ENCODE data around the gene DUSP18.

Gene DUSP18

DNA sequence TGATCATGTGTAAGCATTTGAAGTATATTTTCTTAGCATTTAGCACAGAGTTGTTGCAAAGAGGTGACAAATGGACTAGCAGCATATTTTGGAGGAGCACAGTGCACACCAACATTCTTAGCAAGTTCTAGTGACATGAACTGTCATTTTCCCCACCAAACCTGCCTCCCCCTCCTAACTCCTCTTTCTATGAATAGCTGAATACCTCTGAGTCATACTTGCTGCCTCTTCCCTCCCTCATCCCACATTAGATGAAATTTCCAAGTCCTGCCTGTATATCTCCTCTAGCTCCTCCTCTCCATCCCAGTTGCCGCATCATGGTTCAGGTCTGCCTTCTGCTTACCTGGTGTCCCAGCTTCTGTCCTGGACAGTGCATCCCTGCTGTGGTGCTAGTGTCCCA lies 34.2 kb upstream of the DUSP18 start:
- TF ChIP-seq, protein P1, sequence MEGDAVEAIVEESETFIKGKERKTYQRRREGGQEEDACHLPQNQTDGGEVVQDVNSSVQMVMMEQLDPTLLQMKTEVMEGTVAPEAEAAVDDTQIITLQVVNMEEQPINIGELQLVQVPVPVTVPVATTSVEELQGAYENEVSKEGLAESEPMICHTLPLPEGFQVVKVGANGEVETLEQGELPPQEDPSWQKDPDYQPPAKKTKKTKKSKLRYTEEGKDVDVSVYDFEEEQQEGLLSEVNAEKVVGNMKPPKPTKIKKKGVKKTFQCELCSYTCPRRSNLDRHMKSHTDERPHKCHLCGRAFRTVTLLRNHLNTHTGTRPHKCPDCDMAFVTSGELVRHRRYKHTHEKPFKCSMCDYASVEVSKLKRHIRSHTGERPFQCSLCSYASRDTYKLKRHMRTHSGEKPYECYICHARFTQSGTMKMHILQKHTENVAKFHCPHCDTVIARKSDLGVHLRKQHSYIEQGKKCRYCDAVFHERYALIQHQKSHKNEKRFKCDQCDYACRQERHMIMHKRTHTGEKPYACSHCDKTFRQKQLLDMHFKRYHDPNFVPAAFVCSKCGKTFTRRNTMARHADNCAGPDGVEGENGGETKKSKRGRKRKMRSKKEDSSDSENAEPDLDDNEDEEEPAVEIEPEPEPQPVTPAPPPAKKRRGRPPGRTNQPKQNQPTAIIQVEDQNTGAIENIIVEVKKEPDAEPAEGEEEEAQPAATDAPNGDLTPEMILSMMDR (IDR thresholded peaks at IDR 0.05; ENCODE audit: control insufficient read depth, extremely low read depth, insufficient read depth), result no peak
- no peak for DNase-seq (ENCODE audit: low read depth)
- no peak overlapping the region for H3K4me3 ChIP-seq (ENCODE audit: low read depth, low read length)

- TF ChIP-seq, protein P1 (IDR thresholded peaks at IDR 0.05; ENCODE audit: control insufficient read depth, extremely low read depth, insufficient read depth), result no peak
- no peak overlapping the region for H3K4me3 ChIP-seq (ENCODE audit: low read depth, low read length)
- DNase-seq (ENCODE audit: low read depth), result no peak
These were observed 30.3 kb upstream of the DUSP18 start for GRCh38 chr22:30697975-30698374.

- H3K4me3 ChIP-seq (ENCODE audit: low read depth, low read length), result peak overlapping the region; percentile 57; the same call in 1 of the 2 replicates
- DNase-seq (ENCODE audit: low read depth), result no peak
- TF ChIP-seq, protein P1 (IDR thresholded peaks at IDR 0.05; ENCODE audit: control insufficient read depth, extremely low read depth, insufficient read depth), result no peak
These were observed 28.4 kb upstream of the DUSP18 start for GRCh38 chr22:30695871-30696655.

DNA sequence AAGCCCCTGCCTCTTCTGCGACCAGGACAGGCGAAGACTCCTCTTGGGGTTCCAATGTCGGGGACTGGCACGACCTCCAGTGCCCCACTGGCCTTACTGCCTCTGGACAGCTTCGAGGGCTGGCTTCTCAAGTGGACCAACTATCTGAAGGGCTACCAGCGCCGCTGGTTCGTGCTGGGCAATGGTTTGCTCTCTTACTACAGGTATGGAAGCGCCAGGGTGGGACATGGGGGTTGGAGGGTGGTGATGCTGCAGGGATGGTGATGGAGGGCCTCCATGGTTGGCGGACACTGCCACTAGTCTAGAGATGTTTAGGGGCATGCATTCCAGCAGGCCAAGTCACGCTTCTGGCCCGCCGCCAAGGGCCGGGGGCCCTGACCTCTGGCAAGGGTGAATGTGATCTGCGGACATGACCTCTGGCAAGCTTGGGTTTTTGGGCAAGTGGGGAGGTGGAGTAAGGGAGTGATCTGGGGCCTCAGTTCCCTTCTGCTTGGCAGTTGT lies 27.7 kb upstream of the DUSP18 start:
- peak overlapping the region; percentile 57 for H3K4me3 ChIP-seq (ENCODE audit: low read depth, low read length)
- TF ChIP-seq, protein P1 (IDR thresholded peaks at IDR 0.05; ENCODE audit: control insufficient read depth, extremely low read depth, insufficient read depth), result no peak
- no peak for DNase-seq (ENCODE audit: low read depth)

DNA sequence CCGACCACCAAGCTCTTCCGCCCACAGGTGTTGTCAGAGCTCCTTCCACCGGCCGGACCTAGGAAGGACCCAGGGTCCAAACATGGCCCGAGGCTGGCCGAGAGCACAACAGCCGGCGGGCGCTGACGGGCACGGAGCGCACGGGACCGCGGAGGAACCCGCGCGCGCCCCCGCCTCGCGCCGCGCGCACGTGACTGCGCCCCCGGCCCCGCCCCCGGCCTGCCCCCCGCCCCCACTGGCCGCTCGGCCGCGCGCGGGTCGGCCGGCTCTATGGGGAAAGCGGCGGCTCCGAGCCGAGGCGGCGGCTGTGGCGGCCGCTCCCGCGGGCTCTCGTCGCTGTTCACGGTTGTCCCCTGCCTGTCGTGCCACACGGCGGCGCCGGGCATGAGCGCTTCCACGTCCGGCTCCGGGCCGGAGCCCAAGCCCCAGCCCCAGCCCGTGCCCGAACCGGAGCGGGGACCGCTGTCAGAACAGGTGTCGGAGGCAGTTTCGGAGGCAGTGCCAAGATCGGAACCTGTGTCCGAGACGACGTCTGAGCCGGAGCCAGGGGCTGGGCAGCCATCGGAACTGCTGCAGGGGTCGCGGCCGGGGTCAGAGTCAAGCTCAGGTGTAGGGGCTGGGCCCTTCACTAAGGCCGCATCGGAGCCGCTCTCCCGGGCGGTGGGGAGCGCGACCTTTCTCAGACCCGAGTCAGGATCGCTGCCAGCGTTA lies 27.1 kb upstream of the DUSP18 start, which contains the start of gene OSBP2:
Gene OSBP2, plus strand, starts transcription at position 235 of the 711 bp plus-strand sequence. Its CDS starts 36 bp downstream, at position 271.
- H3K4me3 ChIP-seq (ENCODE audit: low read depth, low read length), result peak within 1 kb of the TSS; percentile 60
- TF ChIP-seq, protein P1 (IDR thresholded peaks at IDR 0.05; ENCODE audit: control insufficient read depth, extremely low read depth, insufficient read depth), result 0 out of 2 replicates have a peak, but pooled peaks have one; percentile 21
- no peak for DNase-seq (ENCODE audit: low read depth)

DNA sequence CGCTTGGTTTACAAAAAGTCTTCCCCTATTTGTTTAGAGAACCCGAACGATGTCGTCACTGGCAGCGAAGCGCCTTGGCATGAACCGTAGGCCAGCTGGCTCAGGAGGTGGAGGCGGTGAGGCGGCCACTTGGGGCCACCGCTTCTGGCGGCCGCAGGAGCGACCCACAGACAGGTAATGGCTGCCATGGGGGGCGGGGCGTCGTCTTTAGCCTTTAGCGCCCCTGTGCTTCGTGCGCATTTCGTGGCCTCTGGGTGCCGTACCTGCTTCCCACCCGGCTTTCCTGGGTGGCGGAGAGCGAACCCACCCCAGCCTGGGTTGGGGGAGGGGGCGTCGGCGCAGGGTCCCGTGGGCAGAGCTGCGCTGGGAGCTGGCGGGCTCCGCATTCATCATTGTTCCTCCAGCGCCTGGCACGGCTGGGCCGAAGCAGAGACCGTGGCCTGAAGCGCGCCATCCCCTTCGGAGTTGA lies 26.5 kb upstream of the DUSP18 start:
- TF ChIP-seq, protein P1 (IDR thresholded peaks at IDR 0.05; ENCODE audit: control insufficient read depth, extremely low read depth, insufficient read depth), result no peak
- peak overlapping the region; percentile 60 for H3K4me3 ChIP-seq (ENCODE audit: low read depth, low read length)
- peak; percentile 31 for DNase-seq (ENCODE audit: low read depth)

Data from LNCaP clone FGC (cell line).